Calu3 (cell line): Measurements from ENCODE around the gene RP9. TPM values are rescaled to one million over a fixed set of nuclear protein-coding genes. Genes with fewer than 3 reads are reported as not detected.

ENCODE experiments used
- BruUV-seq: library from RNA; stranded (reverse); fragments of 400-500 nt; replicated peaks from 2 replicates; lab custom pipeline; 2021; lab: Mats Ljungman, UMichigan
- CTCF ChIA-PET: fragments of 300-600 bp; sonication (Branson Sonifier 250); formaldehyde crosslinking; loops from one replicate; lab custom pipeline; 2022; ENCODE audit warnings: antibody characterized with exemption; lab: Charles Lee
- DNase-seq: peaks from one replicate; pipeline ENCODE4 v3.0.0; 2022
- H3K27ac Mint-ChIP-seq: one replicate; pipeline ENCODE4 v1.8.0; 2022; ENCODE audit warnings: mixed read lengths; ENCODE audit not compliant: unreplicated experiment
- H3K27me3 Mint-ChIP-seq: one replicate; pipeline ENCODE4 v1.8.0; 2022; ENCODE audit warnings: mixed read lengths; ENCODE audit not compliant: unreplicated experiment
- H3K36me3 Mint-ChIP-seq: one replicate; pipeline ENCODE4 v1.8.0; 2022; ENCODE audit warnings: mild to moderate bottlenecking, moderate library complexity, mixed read lengths; ENCODE audit not compliant: insufficient read depth, unreplicated experiment
- H3K4me1 Mint-ChIP-seq: one replicate; pipeline ENCODE4 v1.8.0; 2022; ENCODE audit warnings: mild to moderate bottlenecking, low read depth, mixed read lengths; ENCODE audit not compliant: unreplicated experiment
- H3K4me3 Mint-ChIP-seq: one replicate; pipeline ENCODE4 v1.8.0; 2022; ENCODE audit warnings: mild to moderate bottlenecking, low read depth, moderate library complexity, mixed read lengths; ENCODE audit not compliant: unreplicated experiment
- H3K9me3 Mint-ChIP-seq: one replicate; pipeline ENCODE4 v1.8.0; 2022; ENCODE audit warnings: low read depth, mixed read lengths; ENCODE audit not compliant: unreplicated experiment
- intact Hi-C: fragments of 100-400 bp; cut with micrococcal nuclease; formaldehyde crosslinking; loops from one replicate; pipeline ENCODE4 v1.10.0; 2022; ENCODE audit not compliant: unreplicated experiment
- total RNA-seq: library from RNA; stranded (reverse); gene quantifications from 2 replicates; pipeline ENCODE4 v1.2.3, GENCODE V29; 2022
- TF ChIP-seq, protein P1 (sequence below): fragments of 200-600 bp; IDR thresholded peaks from one replicate; pipeline ENCODE4 v1.8.0; 2022; ENCODE audit warnings: antibody characterized with exemption; ENCODE audit not compliant: unreplicated experiment

RP9 gene
- total RNA-seq, 1 experiment from 2014 or later: 37.2 TPM

- BruUV-seq: no TSS peak
- intact Hi-C loops: no loop called here
These were observed 5.8 kb upstream of the RP9 start for GRCh38 chr7:33114976-33115375.

DNA sequence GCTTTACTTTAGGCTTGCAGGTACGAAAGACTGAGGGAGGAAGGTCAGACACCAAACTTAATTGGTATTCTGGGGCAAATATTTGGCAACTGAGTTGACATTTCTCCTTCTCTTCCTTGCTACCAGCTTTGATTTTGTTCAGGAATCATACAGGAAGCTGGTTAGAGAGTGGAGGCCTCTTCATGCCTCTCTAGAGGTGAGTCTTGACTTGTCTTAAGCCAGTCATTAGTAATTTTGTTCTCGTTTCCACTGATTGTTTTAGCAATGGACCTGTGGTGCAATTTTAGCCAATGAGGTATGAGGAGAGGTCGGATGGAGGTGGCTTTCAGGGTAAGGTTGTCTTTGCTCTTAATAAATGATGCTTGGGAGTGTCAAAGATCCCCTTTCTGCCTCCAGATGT is 2.4 kb upstream of the RP9 start:
- Mint-ChIP-seq H3K36me3 (peaks cover 23% of the 10 kb centered on the region), H3K27ac (no peak overlapping the region), H3K4me3 (no peak overlapping the region), H3K27me3 (peaks cover 63% of the 10 kb centered on the region), H3K9me3 (no peaks in the 10 kb centered on the region), H3K4me1 (peaks cover 14% of the 10 kb centered on the region)
- BruUV-seq: no TSS peak
- TF ChIP-seq, protein P1, sequence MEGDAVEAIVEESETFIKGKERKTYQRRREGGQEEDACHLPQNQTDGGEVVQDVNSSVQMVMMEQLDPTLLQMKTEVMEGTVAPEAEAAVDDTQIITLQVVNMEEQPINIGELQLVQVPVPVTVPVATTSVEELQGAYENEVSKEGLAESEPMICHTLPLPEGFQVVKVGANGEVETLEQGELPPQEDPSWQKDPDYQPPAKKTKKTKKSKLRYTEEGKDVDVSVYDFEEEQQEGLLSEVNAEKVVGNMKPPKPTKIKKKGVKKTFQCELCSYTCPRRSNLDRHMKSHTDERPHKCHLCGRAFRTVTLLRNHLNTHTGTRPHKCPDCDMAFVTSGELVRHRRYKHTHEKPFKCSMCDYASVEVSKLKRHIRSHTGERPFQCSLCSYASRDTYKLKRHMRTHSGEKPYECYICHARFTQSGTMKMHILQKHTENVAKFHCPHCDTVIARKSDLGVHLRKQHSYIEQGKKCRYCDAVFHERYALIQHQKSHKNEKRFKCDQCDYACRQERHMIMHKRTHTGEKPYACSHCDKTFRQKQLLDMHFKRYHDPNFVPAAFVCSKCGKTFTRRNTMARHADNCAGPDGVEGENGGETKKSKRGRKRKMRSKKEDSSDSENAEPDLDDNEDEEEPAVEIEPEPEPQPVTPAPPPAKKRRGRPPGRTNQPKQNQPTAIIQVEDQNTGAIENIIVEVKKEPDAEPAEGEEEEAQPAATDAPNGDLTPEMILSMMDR: no peak
- CTCF ChIA-PET: no interaction called here
- DNase-seq: no peak
- intact Hi-C loops: no loop called here

More at GRCh38 chr7:33114976-33115375, 5.8 kb upstream of the RP9 start:
- Mint-ChIP-seq H3K27me3 (peaks cover 72% of the 10 kb centered on the region), H3K4me1 (no peaks in the 10 kb centered on the region), H3K9me3 (peaks cover 3% of the 10 kb centered on the region), H3K4me3 (no peak overlapping the region), H3K27ac (no peak overlapping the region), H3K36me3 (peaks cover 6% of the 10 kb centered on the region)
- DNase-seq: no peak
- CTCF ChIA-PET: no interaction called here
- TF ChIP-seq, protein P1: no peak

DNA sequence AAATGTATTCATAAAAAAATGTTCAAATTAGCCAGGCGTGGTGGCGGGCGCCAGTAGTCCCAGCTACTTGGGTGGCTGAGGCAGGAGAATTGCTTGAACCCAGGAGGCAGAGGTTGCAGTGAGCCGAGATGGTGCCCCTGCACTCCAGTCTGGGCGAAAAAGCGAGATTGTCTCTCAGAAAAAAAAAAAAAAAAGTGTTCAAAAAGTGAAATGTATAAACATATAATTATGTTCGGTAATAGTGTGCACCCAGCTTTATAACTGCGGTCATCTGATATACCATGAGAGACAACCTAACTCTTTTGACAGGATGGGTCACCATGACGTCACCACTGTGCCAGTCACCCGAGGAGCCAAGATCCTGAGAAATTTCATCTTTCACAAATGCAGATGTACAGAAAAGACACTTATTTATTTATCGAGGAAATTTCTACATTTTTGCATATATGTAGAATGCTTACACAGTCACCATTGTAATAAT is 594 bp upstream of the RP9 start:
- CTCF ChIA-PET: interaction anchor here (2.2 to 3.7 kb wide), 2 partner anchors 47 to 263 kb away, joined by 14 to 21 read pairs; partner anchors contain the start of gene NT5C3A
- H3K4me3 Mint-ChIP-seq: peak overlapping the region; percentile 88
- H3K4me1 Mint-ChIP-seq: peaks cover 14% of the 10 kb centered on the region
- H3K36me3 Mint-ChIP-seq: peaks cover 23% of the 10 kb centered on the region
- no peak overlapping the region for H3K27ac Mint-ChIP-seq
- H3K27me3 Mint-ChIP-seq: peaks cover 45% of the 10 kb centered on the region
- DNase-seq: no peak
- BruUV-seq: no TSS peak
- intact Hi-C loops: loop anchor here (2.0 to 5.0 kb wide), 5 partner anchors 49 to 417 kb away; no protein-coding TSS in a partner anchor
- no peaks in the 10 kb centered on the region for H3K9me3 Mint-ChIP-seq
- TF ChIP-seq, protein P1: no peak

- intact Hi-C loops: loop anchor here (2.0 to 5.0 kb wide), 5 partner anchors 48 to 416 kb away; no protein-coding TSS in a partner anchor
- CTCF ChIA-PET: interaction anchor here (0.7 to 3.7 kb wide), 10 partner anchors 20 to 416 kb away, joined by 3 to 21 read pairs (median 4); partner anchors contain the start of genes FKBP9, KBTBD2 and NT5C3A
These were observed 625 bp downstream of the RP9 start for GRCh38 chr7:33108554-33109004.

More at GRCh38 chr7:33108554-33109004, 625 bp downstream of the RP9 start:
- TF ChIP-seq, protein P1: peak; percentile 26
- BruUV-seq: no TSS peak
- peak overlapping the region; percentile 88 for H3K4me3 Mint-ChIP-seq
- H3K27ac Mint-ChIP-seq: peak overlapping the region; percentile 43
- peaks cover 23% of the 10 kb centered on the region for H3K36me3 Mint-ChIP-seq
- no peaks in the 10 kb centered on the region for H3K9me3 Mint-ChIP-seq
- peaks cover 14% of the 10 kb centered on the region for H3K4me1 Mint-ChIP-seq
- DNase-seq: peak; percentile 57
- peaks cover 33% of the 10 kb centered on the region for H3K27me3 Mint-ChIP-seq
